ENCODE data around the gene LPAR6. TPM values are rescaled to one million over a fixed set of nuclear protein-coding genes. Genes with fewer than 3 reads are reported as not detected.

The LPAR6 gene
- total RNA-seq, 1 experiment from 2014 or later, result 16.4 TPM

DNA sequence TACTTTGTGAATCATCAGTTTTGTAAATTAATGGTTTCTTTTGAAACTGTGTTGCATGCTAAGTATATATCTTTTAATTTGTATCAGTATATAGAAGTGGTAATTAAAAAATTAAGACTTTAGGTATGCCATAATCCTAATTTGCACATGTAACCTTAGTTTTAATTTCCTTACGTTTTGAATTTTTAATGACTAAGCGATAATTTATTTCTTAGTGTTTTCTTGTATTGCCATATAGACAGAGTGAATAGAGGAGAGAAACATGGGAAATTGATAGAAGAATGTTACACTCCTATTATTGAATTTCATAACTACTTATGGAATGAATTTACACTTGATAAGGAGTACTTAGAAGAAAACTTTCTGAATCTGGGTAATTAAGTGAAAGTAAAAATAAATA is 29.5 kb downstream of the LPAR6 start:
- DNase-seq, result no peak
- no TSS peak for BruUV-seq (replicated peaks)
- Mint-ChIP-seq H3K36me3 (ENCODE audit: insufficient read depth, unreplicated experiment) (peaks cover 5% of the 10 kb centered on the region), H3K4me3 (ENCODE audit: low read depth, unreplicated experiment) (no peak overlapping the region), H3K9me3 (ENCODE audit: low read depth, unreplicated experiment) (no peaks in the 10 kb centered on the region), H3K27me3 (ENCODE audit: unreplicated experiment) (no peaks in the 10 kb centered on the region), H3K27ac (ENCODE audit: unreplicated experiment) (no peak overlapping the region), H3K4me1 (ENCODE audit: low read depth, unreplicated experiment) (no peaks in the 10 kb centered on the region)
- intact Hi-C loops (cut with micrococcal nuclease; ENCODE audit: unreplicated experiment), result no loop called here
- CTCF ChIA-PET, result no interaction called here
- TF ChIP-seq, protein P1, sequence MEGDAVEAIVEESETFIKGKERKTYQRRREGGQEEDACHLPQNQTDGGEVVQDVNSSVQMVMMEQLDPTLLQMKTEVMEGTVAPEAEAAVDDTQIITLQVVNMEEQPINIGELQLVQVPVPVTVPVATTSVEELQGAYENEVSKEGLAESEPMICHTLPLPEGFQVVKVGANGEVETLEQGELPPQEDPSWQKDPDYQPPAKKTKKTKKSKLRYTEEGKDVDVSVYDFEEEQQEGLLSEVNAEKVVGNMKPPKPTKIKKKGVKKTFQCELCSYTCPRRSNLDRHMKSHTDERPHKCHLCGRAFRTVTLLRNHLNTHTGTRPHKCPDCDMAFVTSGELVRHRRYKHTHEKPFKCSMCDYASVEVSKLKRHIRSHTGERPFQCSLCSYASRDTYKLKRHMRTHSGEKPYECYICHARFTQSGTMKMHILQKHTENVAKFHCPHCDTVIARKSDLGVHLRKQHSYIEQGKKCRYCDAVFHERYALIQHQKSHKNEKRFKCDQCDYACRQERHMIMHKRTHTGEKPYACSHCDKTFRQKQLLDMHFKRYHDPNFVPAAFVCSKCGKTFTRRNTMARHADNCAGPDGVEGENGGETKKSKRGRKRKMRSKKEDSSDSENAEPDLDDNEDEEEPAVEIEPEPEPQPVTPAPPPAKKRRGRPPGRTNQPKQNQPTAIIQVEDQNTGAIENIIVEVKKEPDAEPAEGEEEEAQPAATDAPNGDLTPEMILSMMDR (IDR thresholded peaks at IDR 0.05; ENCODE audit: unreplicated experiment), result no peak

DNA sequence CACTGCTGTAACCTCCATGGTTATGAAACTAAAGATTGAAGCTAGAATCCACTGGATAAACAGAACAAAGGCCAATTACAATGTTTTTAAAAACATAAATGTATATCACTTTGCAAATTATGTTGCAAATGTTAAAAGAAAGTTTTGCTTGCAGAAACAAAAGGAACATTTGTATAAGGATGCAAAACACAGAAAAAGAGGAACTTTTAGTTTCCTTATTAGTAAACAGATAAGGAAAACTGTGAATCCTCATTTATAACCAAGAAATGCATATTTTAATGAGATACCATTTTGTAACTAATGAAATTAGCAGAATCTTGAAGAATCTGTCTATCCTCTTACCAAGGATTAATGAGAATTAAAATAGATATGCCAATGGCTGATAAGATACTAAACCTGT is 32.3 kb downstream of the LPAR6 start:
- Mint-ChIP-seq H3K4me3 (ENCODE audit: low read depth, unreplicated experiment) (no peak overlapping the region), H3K36me3 (ENCODE audit: insufficient read depth, unreplicated experiment) (peaks cover 5% of the 10 kb centered on the region), H3K9me3 (ENCODE audit: low read depth, unreplicated experiment) (no peaks in the 10 kb centered on the region), H3K27ac (ENCODE audit: unreplicated experiment) (no peak overlapping the region), H3K27me3 (ENCODE audit: unreplicated experiment) (no peaks in the 10 kb centered on the region), H3K4me1 (ENCODE audit: low read depth, unreplicated experiment) (no peaks in the 10 kb centered on the region)
- CTCF ChIA-PET, result no interaction called here
- DNase-seq, result no peak
- intact Hi-C loops (cut with micrococcal nuclease; ENCODE audit: unreplicated experiment), result no loop called here
- no TSS peak for BruUV-seq (replicated peaks)
- TF ChIP-seq, protein P1 (IDR thresholded peaks at IDR 0.05; ENCODE audit: unreplicated experiment), result no peak

DNA sequence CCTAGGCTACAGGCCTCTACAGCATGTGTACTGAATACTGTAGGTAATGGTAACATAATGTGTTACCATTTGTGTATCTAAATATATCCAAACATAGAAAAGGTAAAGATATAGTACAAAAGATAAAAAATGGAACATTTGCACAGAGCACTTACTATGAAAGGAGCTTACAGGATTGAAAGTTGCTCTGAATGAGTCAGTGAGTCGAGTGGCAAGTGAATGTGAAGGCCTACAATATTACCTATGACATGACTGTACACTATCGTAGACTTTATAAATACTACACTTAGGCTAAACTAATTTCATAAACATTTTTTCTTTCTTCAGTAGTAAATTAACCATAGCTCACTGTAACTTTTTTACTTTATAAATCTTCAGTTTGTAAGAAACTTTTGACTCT is 35.1 kb downstream of the LPAR6 start:
- Mint-ChIP-seq H3K27me3 (ENCODE audit: unreplicated experiment) (no peaks in the 10 kb centered on the region), H3K36me3 (ENCODE audit: insufficient read depth, unreplicated experiment) (no peaks in the 10 kb centered on the region), H3K27ac (ENCODE audit: unreplicated experiment) (no peak overlapping the region), H3K4me3 (ENCODE audit: low read depth, unreplicated experiment) (no peak overlapping the region), H3K9me3 (ENCODE audit: low read depth, unreplicated experiment) (peaks cover 3% of the 10 kb centered on the region), H3K4me1 (ENCODE audit: low read depth, unreplicated experiment) (no peaks in the 10 kb centered on the region)
- TF ChIP-seq, protein P1 (IDR thresholded peaks at IDR 0.05; ENCODE audit: unreplicated experiment), result no peak
- DNase-seq, result no peak
- no TSS peak for BruUV-seq (replicated peaks)
- CTCF ChIA-PET, result no interaction called here
- intact Hi-C loops (cut with micrococcal nuclease; ENCODE audit: unreplicated experiment), result no loop called here

DNA sequence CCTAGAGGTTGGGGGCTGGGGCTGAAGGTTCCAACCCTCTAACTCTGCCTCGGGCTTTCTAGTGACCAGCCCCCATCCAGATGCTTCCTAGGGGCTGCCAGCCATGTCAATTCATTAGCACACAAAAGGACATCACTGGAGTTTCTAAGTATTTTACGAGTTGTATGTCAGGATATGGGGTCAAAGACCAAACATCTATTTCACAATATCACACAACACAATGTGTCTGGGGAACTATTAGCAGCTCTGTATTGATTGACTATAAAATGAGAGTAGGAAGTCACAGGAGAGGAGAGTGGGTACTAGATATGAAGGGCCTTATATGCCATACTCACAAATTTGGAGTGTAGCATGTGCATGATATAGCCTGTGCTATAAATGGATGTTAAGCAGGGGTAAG is 42.1 kb downstream of the LPAR6 start:
- TF ChIP-seq, protein P1 (IDR thresholded peaks at IDR 0.05; ENCODE audit: unreplicated experiment), result no peak
- CTCF ChIA-PET, result no interaction called here
- H3K27ac Mint-ChIP-seq (ENCODE audit: unreplicated experiment), result no peak overlapping the region

More for the DNA sequence above, 42.1 kb downstream of the LPAR6 start:
- Mint-ChIP-seq H3K4me1 (ENCODE audit: low read depth, unreplicated experiment) (no peaks in the 10 kb centered on the region), H3K9me3 (ENCODE audit: low read depth, unreplicated experiment) (peaks cover 3% of the 10 kb centered on the region), H3K27me3 (ENCODE audit: unreplicated experiment) (no peaks in the 10 kb centered on the region), H3K4me3 (ENCODE audit: low read depth, unreplicated experiment) (no peak overlapping the region), H3K36me3 (ENCODE audit: insufficient read depth, unreplicated experiment) (peaks cover 7% of the 10 kb centered on the region)
- intact Hi-C loops (cut with micrococcal nuclease; ENCODE audit: unreplicated experiment), result no loop called here
- no TSS peak for BruUV-seq (replicated peaks)
- no peak for DNase-seq

Measured in Calu3 (cell line).